AG04450 (cell line): ENCODE data around the gene CAPN11. TPM values are rescaled to one million over a fixed set of nuclear protein-coding genes. Genes with fewer than 3 reads are reported as not detected.

Experiments used
- CTCF ChIA-PET: fragments of 300-600, 350-600 bp; formaldehyde crosslinking; extraction: SDS; loops from one replicate; lab custom pipeline; 2022; ENCODE audit warnings: antibody characterized with exemption, inconsistent platforms; lab: Charles Lee
- POLR2A ChIA-PET: fragments of 350-600 bp; formaldehyde crosslinking; extraction: SDS; loops from one replicate; lab custom pipeline; 2021; ENCODE audit warnings: antibody characterized with exemption, inconsistent platforms; lab: Yijun Ruan, JAX
- DNase-seq: peaks from one replicate; pipeline ENCODE4 v3.0.0-alpha.2; 2011; ENCODE audit warnings: low read depth, low spot score
- H3K27ac ChIP-seq: one replicate; pipeline ENCODE4 v1.5.1; 2012; ENCODE audit warnings: low read depth, low read length, control low read depth
- H3K27me3 ChIP-seq: one replicate; pipeline ENCODE4 v1.6.0; 2012; ENCODE audit warnings: low read length; ENCODE audit not compliant: control insufficient read depth, insufficient read depth
- H3K4me3 ChIP-seq: 2 replicates; pipeline ENCODE4 v1.5.1; 2011; ENCODE audit warnings: mild to moderate bottlenecking, low read depth, low read length, control low read depth
- H3K9me3 ChIP-seq: 2 replicates; pipeline ENCODE4 v1.5.1; 2012; ENCODE audit warnings: low read length; ENCODE audit not compliant: control insufficient read depth, insufficient read depth
- polyA plus RNA-seq: library from polyadenylated mRNA; depleted of rRNA; stranded (reverse); fragments of >200 nt; gene quantifications from 2 replicates; pipeline ENCODE4 v1.2.3, GENCODE V29; 2011
- TF ChIP-seq, protein P1 (sequence below): IDR thresholded peaks from 2 replicates; pipeline ENCODE4 v1.5.1; 2011; ENCODE audit warnings: low read depth, low read length, control low read depth, inconsistent platforms

Gene CAPN11
- polyA plus RNA-seq, 1 experiment, result 0.04 TPM

DNA sequence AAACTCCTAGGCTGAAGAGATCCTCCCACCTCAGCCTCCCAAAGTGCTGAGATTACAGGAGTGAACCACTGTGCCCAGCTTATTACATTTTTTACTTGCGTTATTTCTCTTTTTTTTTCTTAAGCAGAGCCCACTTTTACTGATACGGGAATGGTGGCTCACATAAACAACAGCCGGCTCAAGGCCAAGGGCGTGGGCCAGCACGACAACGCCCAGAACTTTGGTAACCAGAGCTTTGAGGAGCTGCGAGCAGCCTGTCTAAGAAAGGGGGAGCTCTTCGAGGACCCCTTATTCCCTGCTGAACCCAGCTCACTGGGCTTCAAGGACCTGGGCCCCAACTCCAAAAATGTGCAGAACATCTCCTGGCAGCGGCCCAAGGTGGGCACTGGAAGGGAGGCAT is 10.5 kb downstream of the CAPN11 start:
- Histone ChIP-seq H3K4me3 (no peak overlapping the region), H3K27ac (no peak overlapping the region), H3K27me3 (peaks cover 38% of the 10 kb centered on the region), H3K9me3 (peaks cover 7% of the 10 kb centered on the region)
- ChIA-PET POLR2A (no interaction called here), CTCF (interaction anchor here (0.6 to 2.0 kb wide), 4 partner anchors 65 to 146 kb away, joined by 3 to 9 read pairs (median 6); no protein-coding TSS in a partner anchor)
- DNase-seq, result no peak
- TF ChIP-seq, protein P1, sequence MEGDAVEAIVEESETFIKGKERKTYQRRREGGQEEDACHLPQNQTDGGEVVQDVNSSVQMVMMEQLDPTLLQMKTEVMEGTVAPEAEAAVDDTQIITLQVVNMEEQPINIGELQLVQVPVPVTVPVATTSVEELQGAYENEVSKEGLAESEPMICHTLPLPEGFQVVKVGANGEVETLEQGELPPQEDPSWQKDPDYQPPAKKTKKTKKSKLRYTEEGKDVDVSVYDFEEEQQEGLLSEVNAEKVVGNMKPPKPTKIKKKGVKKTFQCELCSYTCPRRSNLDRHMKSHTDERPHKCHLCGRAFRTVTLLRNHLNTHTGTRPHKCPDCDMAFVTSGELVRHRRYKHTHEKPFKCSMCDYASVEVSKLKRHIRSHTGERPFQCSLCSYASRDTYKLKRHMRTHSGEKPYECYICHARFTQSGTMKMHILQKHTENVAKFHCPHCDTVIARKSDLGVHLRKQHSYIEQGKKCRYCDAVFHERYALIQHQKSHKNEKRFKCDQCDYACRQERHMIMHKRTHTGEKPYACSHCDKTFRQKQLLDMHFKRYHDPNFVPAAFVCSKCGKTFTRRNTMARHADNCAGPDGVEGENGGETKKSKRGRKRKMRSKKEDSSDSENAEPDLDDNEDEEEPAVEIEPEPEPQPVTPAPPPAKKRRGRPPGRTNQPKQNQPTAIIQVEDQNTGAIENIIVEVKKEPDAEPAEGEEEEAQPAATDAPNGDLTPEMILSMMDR, result no peak

GRCh38 chr6:44169886-44170570 is 11.4 kb downstream of the CAPN11 start:
- Histone ChIP-seq H3K27me3 (peaks cover 32% of the 10 kb centered on the region), H3K9me3 (peaks cover 7% of the 10 kb centered on the region), H3K4me3 (no peak overlapping the region), H3K27ac (no peak overlapping the region)
- TF ChIP-seq, protein P1, result no peak
- DNase-seq, result no peak
- ChIA-PET CTCF (interaction anchor here (1.3 to 2.0 kb wide), 3 partner anchors 64 to 87 kb away, joined by 3 to 9 read pairs (median 7); no protein-coding TSS in a partner anchor), POLR2A (no interaction called here)

DNA sequence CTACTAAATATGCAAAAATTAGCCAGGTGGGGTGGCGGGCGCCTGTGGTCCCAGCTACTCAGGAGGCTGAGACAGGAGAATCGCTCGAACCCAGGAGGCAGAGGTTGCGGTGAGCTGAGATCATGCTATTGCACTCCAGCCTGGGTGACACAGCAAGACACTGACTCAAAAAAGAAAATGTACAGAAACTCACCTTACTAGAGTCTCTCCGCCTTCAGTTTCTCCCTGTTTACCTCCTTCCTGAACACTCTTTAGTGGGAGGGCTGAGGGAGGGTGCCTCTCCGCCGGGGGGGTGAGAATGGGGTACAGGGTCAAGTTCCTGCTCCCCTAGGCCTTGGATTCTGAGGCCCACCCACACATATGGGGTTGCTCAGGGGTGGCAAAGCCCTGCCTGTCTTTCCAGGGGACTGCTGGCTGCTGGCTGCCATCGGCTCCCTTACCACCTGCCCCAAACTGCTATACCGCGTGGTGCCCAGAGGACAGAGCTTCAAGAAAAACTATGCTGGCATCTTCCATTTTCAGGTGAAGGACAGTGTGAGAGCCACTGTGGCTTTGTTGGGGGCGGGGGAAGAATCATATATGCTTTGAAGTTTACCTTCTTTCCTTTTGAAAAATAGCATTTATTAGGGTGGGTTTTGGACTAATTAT is 13.4 kb downstream of the CAPN11 start:
- H3K9me3 ChIP-seq, result peaks cover 7% of the 10 kb centered on the region
- POLR2A ChIA-PET, result interaction anchor here (1.1 to 1.7 kb wide), 2 partner anchors 74 to 85 kb away, joined by 6 to 8 read pairs; partner anchors contain the start of genes HSP90AB1 and SLC35B2
- peaks cover 19% of the 10 kb centered on the region for H3K27me3 ChIP-seq
- no peak overlapping the region for H3K27ac ChIP-seq
- TF ChIP-seq, protein P1, result no peak
- DNase-seq, result no peak
- no peak overlapping the region for H3K4me3 ChIP-seq
- CTCF ChIA-PET, result interaction anchor here (0.6 to 3.5 kb wide), 18 partner anchors 9 to 168 kb away, joined by 3 to 30 read pairs (median 4); no protein-coding TSS in a partner anchor

DNA sequence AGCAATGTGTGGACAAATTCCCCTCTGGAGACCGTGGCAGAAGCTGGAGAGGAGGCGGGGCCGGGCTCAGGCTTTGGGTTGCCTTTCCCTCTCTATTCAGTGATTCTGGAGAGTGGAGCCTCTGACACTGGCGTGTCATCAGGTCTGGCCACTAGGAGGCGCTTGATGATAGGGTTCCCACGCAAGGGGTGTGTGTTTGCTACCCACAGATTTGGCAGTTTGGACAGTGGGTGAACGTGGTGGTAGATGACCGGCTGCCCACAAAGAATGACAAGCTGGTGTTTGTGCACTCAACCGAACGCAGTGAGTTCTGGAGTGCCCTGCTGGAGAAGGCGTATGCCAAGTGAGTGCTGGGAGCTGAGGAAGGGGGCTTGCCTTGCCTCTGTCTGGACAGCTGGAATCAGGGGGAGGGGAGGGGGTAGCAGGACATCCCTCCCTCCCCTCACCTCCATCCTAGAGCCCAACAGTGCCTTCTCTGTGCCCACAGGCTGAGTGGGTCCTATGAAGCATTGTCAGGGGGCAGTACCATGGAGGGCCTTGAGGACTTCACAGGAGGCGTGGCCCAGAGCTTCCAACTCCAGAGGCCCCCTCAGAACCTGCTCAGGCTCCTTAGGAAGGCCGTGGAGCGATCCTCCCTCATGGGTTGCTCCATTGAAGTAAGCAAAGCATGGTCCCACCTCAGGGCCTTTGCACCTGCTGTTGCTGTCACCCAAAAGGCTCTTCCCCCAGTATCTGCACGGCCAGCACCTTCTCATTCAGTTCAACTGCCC is 14.3 kb downstream of the CAPN11 start:
- peaks cover 7% of the 10 kb centered on the region for H3K9me3 ChIP-seq
- DNase-seq, result peak; percentile 27
- H3K4me3 ChIP-seq, result no peak overlapping the region
- ChIA-PET POLR2A (interaction anchor here (1.1 to 1.7 kb wide), 2 partner anchors 73 to 84 kb away, joined by 6 to 8 read pairs; partner anchors contain the start of genes HSP90AB1 and SLC35B2), CTCF (interaction anchor here (0.6 to 3.5 kb wide), 24 partner anchors 10 to 170 kb away, joined by 3 to 30 read pairs (median 4); partner anchors contain the start of gene HSP90AB1)
- H3K27me3 ChIP-seq, result peaks cover 19% of the 10 kb centered on the region
- TF ChIP-seq, protein P1, result peak; percentile 89
- no peak overlapping the region for H3K27ac ChIP-seq
